Frontal cortex (tissue), 4 donors: ENCODE data around the gene C6orf89. TPM values are rescaled to one million over a fixed set of nuclear protein-coding genes. Genes with fewer than 3 reads are reported as not detected.

ENCODE experiments used
- DNase-seq, 2 donors: peaks; one replicate each; pipeline ENCODE4 v3.0.0; 2012; ENCODE audit warnings: low spot score in 2 of 2
- FAIRE-seq: peaks from 2 replicates; lab custom pipeline; 2012; peaks lifted over from hg19 to GRCh38; lab: Jason Lieb, UNC
- total RNA-seq: library from RNA; depleted of rRNA; stranded (reverse); fragments of >200 nt; gene quantifications from one replicate; pipeline ENCODE4 v1.2.3, GENCODE V29; 2014
- donor health status: control.
- donor health status: control.
- donor health status: control.

Gene C6orf89
- total RNA-seq, 1 donor from 2014 or later, result 28.9 TPM

GRCh38 chr6:36976007-36976264, 90.2 kb downstream of the C6orf89 start:
- DNase-seq, result no peak
- no peak for FAIRE-seq

- DNase-seq, result no peak
- no peak for FAIRE-seq
Observed at GRCh38 chr6:36976509-36976908, 90.8 kb downstream of the C6orf89 start.

DNA sequence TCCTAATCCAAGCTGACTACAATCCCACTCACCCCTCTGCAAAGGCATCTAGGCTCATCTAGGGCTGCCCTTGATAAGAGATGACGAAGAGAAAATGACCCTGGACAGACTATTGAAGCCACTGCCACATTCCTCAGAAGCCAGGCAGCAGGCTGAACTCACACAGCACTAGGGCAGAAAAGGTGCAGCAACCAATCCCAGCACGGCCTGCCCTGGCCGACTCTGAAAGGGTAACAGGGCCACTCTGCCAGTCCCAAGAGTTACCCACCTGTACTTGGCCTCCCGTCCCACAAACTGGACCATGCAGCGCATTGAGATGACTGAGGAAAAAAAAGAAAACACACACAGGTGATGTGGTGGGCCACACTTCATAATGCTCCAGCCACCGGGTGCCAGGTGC, 91.2 kb downstream of the C6orf89 start:
- DNase-seq (no peak), FAIRE-seq (no peak)

DNA sequence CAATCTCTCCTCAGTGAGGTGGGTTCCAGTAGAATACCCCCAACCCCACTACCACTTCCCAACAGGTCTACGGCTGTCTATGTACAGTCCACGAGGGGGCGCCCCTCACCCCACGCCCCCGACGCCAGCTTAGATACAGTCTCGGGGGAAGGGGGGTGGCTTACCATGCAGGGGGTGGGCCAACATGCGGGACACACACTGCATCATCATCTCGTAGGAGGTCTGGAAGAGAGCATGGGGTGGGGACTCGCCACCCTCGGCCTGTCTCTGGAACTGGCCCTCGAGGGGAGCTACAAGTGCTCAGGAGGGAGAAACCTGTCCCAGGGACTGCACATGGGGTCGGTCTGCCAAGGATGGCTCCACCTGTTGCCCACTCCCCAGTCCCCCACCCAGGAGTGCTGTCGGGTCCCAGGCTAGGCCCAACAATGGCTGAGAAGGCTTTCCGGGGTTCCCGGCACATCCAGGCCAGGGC, 91.8 kb downstream of the C6orf89 start:
- FAIRE-seq, result no peak

More for the DNA sequence above, 91.8 kb downstream of the C6orf89 start:
- no peak for DNase-seq

Other genes starting within 250 kb of the C6orf89 start
- gene CDKN1A, start 207.2 kb upstream of the C6orf89 start, total RNA-seq, result 2.0 TPM
- not detected for gene RAB44, start 188.1 kb upstream of the C6orf89 start, total RNA-seq
- gene CPNE5, start 46.5 kb upstream of the C6orf89 start, total RNA-seq, result 12.6 TPM
- gene PPIL1, start 11.1 kb upstream of the C6orf89 start, total RNA-seq, result 40.8 TPM
- gene PI16, start 68.8 kb downstream of the C6orf89 start, total RNA-seq, result under 0.01 TPM
- gene MTCH1, start 100.2 kb downstream of the C6orf89 start, total RNA-seq, result 152 TPM
- 0.82 TPM for gene FGD2, start 119.7 kb downstream of the C6orf89 start, total RNA-seq